Astrocyte of the spinal cord (primary cell): ENCODE data around the gene STX10.
"Not testable (repeated sequence)": the region's sequence is repeated elsewhere in the genome, so short reads cannot be mapped to it uniquely, and the experiment has no call there.

Experiments used
- DNase-seq: peaks from one replicate; pipeline ENCODE4 v3.0.0; 2011; ENCODE audit warnings: low read depth, low spot score
- H3K4me3 ChIP-seq: 2 replicates; pipeline ENCODE4 v1.5.1; 2011; ENCODE audit warnings: low read depth, mild to moderate bottlenecking, low read length, moderate library complexity
- in situ Hi-C: cut with HindIII; loops from 2 replicates; pipeline ENCODE4 v1.10.0; 2017; ENCODE audit warnings: low sequenced_read_pairs
- TF ChIP-seq, protein P1 (sequence below): IDR thresholded peaks from 2 replicates; pipeline ENCODE4 v1.5.1; 2012; ENCODE audit warnings: low read depth, mild to moderate bottlenecking, low read length, inconsistent platforms

The STX10 gene

GRCh38 chr19:13152974-13153568, 2.9 kb upstream of the STX10 start:
- peak overlapping the region; percentile 98 for H3K4me3 ChIP-seq
- TF ChIP-seq, protein P1, sequence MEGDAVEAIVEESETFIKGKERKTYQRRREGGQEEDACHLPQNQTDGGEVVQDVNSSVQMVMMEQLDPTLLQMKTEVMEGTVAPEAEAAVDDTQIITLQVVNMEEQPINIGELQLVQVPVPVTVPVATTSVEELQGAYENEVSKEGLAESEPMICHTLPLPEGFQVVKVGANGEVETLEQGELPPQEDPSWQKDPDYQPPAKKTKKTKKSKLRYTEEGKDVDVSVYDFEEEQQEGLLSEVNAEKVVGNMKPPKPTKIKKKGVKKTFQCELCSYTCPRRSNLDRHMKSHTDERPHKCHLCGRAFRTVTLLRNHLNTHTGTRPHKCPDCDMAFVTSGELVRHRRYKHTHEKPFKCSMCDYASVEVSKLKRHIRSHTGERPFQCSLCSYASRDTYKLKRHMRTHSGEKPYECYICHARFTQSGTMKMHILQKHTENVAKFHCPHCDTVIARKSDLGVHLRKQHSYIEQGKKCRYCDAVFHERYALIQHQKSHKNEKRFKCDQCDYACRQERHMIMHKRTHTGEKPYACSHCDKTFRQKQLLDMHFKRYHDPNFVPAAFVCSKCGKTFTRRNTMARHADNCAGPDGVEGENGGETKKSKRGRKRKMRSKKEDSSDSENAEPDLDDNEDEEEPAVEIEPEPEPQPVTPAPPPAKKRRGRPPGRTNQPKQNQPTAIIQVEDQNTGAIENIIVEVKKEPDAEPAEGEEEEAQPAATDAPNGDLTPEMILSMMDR, result no peak
- in situ Hi-C loops, result no loop called here
- peak; percentile 96 for DNase-seq

GRCh38 chr19:13152356-13152973, 2.3 kb upstream of the STX10 start:
- in situ Hi-C loops, result no loop called here
- TF ChIP-seq, protein P1, result no peak
- H3K4me3 ChIP-seq, result peak overlapping the region; percentile 98
- DNase-seq, result no peak

GRCh38 chr19:13151605-13152355, 1.6 kb upstream of the STX10 start:
- TF ChIP-seq, protein P1, result peak; percentile 12
- in situ Hi-C loops, result no loop called here
- peak overlapping the region; percentile 98 for H3K4me3 ChIP-seq
- peak; percentile 99 for DNase-seq

DNA sequence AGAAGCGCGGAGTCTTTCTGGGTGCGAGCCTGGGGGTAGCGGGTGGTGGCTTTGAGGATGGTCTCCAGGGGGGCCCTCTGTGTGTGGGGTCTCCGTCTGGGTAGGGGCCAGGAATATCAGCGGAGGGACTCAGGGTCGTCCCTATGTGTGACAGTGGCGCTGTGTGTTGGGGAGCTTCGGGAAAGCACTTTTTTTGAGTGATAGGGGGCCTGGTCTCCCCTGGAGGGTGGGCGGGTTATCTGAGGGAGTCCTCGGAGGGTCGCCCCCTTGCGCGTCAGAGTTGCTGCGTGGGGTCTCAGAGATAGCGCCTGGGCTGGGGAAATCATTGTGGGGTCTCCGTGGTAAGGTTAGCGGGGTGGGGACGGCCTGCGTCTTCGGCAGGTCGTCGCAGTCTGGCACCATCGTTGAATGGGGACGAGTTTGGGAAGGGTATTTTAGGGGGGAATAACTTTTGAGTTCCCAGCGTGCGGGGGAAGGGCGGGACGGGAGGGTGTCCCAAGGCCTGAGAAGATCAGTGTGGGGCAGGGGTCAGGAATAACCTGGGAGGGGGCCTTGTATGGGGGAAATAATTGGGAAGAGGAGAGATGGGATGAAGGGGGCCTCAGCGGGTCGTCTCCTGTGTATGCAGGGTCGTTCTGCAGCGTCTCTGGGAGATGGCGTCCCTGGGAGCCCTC, 893 bp upstream of the STX10 start:
- TF ChIP-seq, protein P1, result no peak
- peak overlapping the region; percentile 87 for H3K4me3 ChIP-seq
- in situ Hi-C loops, result no loop called here
- no peak for DNase-seq

GRCh38 chr19:13149628-13150186, 468 bp downstream of the STX10 start:
- peak; percentile 47 for DNase-seq
- in situ Hi-C loops, result no loop called here

GRCh38 chr19:13149173-13149627, 975 bp downstream of the STX10 start:
- H3K4me3 ChIP-seq, result peak overlapping the region; percentile 87
- DNase-seq, in situ Hi-C loops: not testable (repeated sequence)

More at GRCh38 chr19:13149628-13150186, 468 bp downstream of the STX10 start:
- TF ChIP-seq, protein P1, result no peak
- peak overlapping the region; percentile 87 for H3K4me3 ChIP-seq
